ENCODE measurements around the gene STOM.

STOM gene

DNA sequence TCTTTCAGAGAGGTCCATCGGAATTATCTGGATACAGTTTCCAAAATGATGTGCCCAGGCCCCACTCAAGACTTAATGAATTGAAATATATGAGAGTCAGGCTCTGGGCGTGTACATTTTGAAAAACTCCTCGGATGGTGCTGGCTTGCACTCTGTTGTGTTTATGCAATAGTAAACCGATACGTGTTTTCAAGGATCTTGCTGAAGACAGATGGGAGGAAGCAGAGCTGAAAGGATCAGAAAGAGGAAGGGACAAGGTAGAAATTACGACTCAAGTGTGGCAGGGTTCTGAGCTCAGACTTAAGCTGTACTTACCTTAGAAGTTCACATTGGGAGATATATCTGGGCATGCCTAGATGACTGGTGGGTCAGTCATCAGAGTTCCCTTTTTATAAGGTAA, 13.7 kb upstream of the STOM start:
- H3K4me3 ChIP-seq (ENCODE audit: low read length), result no peak overlapping the region
- TF ChIP-seq ZNF274 (IDR thresholded peaks at IDR 0.05; ENCODE audit: low read depth, low read length), result no peak

DNA sequence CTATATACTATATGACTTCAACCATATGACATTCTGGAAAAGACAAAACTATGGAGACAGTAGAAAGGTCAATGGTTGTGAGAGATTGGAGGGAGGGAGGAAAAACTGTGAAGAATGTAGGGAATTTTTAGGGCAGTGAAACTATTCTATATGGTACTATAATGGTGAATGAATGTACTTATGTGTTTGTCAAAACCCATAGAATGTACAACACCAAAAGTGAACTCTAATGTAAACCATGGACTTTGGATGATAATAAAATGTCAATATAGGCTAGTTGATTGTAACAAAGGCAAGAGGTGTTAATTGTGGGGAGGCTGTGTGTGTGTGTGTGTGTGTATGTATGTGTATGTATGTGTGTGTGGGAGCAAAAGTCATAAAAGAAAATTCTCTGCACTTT, 10.8 kb upstream of the STOM start:
- H3K4me3 ChIP-seq (ENCODE audit: low read length), result no peak overlapping the region
- no peak for TF ChIP-seq ZNF274 (IDR thresholded peaks at IDR 0.05; ENCODE audit: low read depth, low read length)

DNA sequence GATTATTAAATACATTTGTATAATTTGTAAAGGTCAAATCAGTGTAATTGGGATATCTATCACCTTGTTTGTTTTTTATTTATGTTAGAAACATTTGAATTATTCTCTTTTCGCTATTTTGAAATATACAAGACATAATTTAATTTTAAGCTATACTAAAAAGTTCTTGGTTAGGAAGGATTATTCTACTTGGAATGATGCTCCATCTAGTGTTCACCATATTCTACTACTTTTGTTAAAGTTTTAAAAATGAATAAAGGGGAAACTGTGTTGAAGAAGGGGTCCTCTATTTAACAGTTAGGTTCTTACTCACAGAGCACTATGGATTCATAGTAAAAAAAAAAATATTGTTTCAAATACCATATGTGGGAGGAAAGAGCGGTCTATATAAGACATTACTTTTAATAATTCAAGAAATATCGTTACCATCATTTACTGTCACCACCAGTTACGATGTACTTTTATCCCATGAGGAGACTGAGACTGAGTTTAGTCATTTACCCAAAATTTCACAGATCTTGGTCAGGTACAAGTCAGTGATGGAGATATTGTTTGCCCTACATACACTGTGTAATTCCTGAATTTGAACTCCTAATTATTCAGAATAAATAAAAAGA, 6.3 kb upstream of the STOM start:
- no peak overlapping the region for H3K4me3 ChIP-seq (ENCODE audit: low read length)
- TF ChIP-seq ZNF274 (IDR thresholded peaks at IDR 0.05; ENCODE audit: low read depth, low read length), result no peak

DNA sequence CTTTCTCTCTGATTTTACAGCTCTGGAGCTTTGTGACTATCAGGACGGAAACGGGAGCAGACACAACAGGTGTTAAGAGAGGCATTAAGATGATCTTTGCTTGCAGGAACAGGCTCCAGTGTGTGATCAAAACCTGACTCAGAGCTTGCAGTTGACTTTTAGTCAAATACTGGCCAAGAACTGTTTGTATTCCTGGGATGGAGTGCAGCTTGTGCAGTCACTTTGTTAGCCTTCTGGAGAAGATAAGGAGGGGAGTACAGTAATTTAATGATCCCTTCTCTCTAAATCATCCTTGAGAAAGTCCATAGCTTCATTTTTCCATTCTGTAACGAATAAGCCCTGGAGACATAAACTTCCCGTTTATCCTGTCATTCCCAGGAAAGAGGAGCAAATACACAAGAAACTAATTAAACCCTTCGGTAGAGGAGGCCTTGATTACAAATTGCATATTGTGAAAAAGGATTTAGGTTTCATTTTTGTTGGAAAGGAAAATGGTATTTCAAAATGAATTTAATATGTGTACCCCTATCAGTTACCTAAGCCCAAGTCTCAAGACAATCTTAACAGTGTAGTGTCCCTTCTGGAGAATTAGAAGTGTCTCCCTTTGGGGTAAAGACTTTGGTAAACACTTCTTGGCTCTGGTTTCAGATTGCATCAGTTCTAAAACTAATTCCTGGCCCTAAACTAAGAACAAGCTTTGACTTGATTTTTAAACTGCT, 3.1 kb upstream of the STOM start:
- TF ChIP-seq ZNF274 (IDR thresholded peaks at IDR 0.05; ENCODE audit: low read depth, low read length), result no peak
- no peak overlapping the region for H3K4me3 ChIP-seq (ENCODE audit: low read length)

DNA sequence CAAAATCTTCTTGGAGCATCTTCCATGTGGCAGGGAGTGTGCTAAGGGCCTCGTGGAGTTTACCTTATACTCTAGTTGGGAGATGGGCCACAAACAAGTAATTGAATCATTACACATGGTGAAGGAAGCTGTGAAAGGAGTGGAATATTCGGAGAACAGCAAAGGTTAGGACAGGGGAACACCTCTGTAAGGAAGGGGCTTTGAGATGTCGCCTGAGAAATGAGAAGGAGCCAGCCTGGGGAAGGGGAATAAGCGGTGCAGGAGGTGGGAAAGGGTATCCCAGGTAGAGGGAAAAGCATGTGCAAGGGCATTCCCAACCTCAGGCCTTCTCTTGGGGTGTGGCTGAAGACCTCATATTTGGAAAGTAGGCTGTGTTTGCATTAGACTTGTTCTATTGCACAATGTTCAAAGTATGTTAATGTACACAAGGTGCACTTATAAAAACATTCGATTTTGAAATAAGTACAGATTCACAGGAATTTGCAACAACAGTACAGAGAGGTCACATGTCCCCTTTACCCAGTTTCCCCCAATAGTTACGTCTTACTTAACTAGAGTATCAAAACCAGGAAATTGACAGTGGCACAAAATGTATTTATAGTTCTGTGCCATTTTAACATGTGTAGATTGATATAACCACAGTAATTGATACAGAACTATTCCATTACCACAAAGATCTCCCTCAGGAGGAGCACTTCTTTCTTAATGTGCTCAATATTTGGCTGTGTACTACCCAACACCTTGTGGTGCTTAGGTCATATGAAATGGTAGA, 2.4 kb upstream of the STOM start:
- H3K4me3 ChIP-seq (ENCODE audit: low read length), result no peak overlapping the region
- no peak for TF ChIP-seq ZNF274 (IDR thresholded peaks at IDR 0.05; ENCODE audit: low read depth, low read length)

DNA sequence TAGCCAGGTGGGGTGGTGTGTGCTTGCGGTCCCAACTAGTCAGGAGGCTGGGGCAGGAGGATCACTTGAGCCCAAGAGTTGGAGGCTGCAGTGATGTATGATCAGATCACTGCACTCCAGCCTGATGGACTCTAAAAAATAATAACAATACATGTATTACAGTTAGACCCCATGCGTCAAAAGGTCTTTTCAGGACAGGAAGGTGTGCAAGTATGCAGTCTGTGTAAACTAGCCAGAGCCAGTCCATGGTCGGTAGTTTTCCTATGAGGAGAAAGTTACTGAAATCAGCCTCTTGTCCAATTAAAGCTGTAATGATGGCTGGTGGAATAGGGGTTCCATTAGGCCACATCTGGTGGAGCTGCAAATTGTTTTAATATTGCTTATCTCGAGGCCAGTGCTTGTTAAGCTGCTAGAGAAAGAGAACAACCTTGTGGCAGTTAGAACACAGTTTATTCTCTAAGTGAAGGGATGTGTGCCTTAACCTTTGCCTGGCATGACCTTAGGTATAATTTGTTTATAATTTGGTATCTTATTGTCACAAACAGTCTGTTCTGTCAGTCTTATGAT, 1.5 kb upstream of the STOM start:
- no peak for TF ChIP-seq ZNF274 (IDR thresholded peaks at IDR 0.05; ENCODE audit: low read depth, low read length)
- H3K4me3 ChIP-seq (ENCODE audit: low read length), result no peak overlapping the region

DNA sequence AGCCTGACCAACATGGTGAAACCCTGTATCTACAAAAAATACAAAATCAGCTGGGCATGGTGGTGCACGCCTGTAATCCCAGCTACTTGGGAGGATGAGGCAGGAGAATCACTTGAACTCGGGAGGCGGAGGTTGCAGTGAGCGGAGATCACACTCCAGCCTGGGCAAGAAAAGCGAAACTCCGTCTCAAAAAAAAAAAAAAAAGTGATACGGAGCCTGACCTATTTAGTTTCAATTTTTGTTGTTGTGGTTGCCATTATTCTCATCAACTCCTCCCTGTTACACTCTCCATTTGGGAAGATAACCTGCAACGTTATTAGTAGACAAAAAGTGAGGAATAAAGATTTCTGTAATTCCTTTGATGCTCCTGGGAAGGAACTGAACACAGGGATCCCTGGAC, 1.3 kb downstream of the STOM start:
- peak overlapping the region; percentile 76; the same call in 1 of the 2 replicates for H3K4me3 ChIP-seq (ENCODE audit: low read length)
- TF ChIP-seq ZNF274 (IDR thresholded peaks at IDR 0.05; ENCODE audit: low read depth, low read length), result no peak

DNA sequence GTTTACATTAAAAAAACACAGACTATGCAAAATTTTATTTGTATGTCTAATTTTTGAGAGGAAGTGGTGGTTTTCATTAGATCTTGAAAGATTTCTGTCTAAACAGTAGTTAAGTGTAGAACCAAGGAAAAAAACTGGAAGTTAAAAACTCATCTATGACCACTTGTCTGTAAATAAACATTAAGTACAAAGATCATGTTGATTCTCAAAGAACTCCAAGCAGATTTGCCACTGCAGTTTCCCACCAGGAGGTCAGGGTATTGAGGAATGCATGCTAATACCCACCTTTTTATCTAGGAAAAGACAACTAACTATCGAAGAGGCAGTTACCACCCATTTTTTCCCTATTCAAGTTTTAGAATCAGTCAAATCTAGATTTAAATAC, 1.9 kb downstream of the STOM start:
- no peak for TF ChIP-seq ZNF274 (IDR thresholded peaks at IDR 0.05; ENCODE audit: low read depth, low read length)
- H3K4me3 ChIP-seq (ENCODE audit: low read length), result no peak overlapping the region

DNA sequence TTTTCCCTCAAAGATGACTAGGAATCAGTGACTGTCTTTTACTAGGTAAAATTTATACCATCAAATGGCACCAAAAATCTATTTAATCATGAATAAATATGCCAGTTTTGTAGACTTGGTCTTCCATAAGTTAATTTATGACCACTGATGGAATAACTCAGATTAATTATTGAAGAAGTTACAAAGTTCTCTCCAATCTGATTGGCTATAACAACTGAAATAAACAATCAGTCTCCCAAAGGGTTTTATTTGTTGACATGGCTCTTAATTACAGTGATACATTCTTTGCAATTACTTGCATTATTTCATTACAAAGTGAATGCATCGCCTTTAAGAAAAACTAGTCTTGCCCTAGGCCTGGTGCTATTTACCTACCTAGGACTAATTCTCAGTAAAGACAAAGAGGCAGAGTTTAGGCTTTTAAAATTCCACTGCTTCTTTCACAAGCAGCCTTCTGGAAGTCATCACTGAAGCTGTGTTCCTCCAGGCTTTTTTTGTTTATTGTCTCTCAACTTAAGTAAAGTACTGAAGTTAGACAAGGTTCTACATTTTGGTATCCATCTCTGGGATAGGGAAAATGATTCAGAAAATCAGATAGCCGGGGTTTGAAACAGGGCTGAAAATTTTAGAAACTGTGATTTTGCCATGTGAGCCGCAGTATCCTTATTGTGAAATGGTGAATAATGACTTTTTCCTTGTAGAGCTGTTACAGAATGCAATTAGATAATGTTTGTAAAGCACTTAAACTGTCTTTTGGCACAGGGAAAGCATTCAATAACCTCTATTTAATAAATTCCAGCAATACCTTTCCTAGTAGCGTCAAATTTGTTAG, 2.5 kb downstream of the STOM start:
- no peak overlapping the region for H3K4me3 ChIP-seq (ENCODE audit: low read length)
- TF ChIP-seq ZNF274 (IDR thresholded peaks at IDR 0.05; ENCODE audit: low read depth, low read length), result no peak

DNA sequence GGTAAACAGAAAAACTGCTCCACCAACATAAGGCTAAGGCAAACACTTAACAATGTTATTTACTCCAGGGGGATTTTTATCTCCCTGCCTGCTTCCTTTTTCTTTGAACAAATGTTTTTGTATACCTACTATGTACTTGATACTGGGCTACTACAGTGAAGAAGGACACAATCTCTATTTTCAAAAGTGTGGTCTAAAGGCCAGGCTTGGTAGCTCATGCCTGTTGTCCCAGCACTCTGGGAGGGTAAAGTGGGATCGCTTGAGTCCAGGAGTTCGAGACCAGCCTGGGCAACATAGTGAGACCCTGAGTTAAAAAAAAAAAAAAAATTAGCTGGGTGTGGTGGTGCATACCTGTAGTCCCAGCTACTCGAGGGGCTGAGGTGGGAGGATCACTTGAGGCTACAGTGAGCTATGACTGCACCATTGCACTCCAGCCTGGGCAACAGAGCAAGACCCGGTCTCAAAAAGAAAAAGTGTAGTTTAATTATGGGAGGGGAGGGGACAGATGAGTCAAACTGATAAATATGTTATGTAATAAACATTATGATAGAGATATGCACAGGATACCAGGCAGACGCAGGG, 3.3 kb downstream of the STOM start:
- H3K4me3 ChIP-seq (ENCODE audit: low read length), result no peak overlapping the region
- TF ChIP-seq ZNF274 (IDR thresholded peaks at IDR 0.05; ENCODE audit: low read depth, low read length), result no peak

DNA sequence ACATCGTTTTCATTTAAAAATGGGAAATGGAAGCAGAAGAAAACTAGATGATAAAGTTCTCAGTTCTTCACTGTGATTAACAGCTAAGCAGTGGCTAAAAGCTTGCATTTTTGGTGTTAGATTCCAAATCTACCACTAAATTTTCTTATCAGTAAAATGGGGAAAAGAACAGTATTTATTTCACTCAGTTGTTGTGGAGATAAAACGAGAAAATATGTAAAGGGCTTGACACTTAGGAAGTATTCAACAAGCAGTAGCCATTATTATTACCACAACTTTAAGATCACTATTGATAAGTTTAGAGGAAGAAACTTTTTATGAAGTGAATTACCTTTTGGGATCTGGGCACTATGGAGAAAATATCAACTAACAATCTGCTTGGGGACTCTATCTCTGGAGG, 4.5 kb downstream of the STOM start:
- no peak for TF ChIP-seq ZNF274 (IDR thresholded peaks at IDR 0.05; ENCODE audit: low read depth, low read length)
- H3K4me3 ChIP-seq (ENCODE audit: low read length), result no peak overlapping the region

DNA sequence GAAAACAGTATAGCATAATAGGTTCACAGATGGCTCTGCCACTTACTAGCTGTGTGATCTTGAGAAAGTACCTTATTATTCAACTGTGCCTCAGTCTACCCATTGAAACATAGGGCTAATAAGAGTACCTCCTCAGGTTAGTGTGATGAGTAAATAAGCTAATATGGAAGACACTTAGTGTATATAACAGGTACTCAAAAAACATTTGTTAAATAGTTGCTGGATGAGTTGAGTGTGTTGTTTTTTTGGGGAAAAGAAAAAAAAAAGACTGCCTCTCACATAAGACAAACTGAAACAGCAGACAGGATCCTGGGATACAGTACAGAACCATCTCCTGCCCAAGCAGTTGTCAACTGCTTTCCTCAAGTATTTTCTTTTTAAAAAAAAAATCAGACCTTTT, 5.2 kb downstream of the STOM start:
- TF ChIP-seq ZNF274 (IDR thresholded peaks at IDR 0.05; ENCODE audit: low read depth, low read length), result no peak
- H3K4me3 ChIP-seq (ENCODE audit: low read length), result no peak overlapping the region

DNA sequence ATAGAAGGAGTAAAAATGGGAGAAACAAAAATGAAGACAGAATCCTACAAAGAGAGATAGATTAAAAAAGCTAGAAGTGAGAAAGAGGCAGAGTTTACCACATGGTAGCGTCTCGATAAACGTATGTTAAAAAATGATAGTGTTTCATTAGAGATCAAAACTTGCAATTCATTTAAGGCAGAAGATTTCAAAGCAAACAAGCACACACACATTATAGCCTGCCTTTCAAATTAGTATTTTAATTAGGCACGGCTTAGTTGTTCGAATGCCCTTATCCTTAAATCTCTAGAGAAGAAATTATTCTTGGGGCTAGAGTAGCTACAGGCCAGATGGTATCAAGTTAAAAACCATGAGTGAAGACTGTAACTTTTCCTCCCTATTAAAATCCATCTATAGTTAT, 6.0 kb downstream of the STOM start:
- no peak for TF ChIP-seq ZNF274 (IDR thresholded peaks at IDR 0.05; ENCODE audit: low read depth, low read length)

DNA sequence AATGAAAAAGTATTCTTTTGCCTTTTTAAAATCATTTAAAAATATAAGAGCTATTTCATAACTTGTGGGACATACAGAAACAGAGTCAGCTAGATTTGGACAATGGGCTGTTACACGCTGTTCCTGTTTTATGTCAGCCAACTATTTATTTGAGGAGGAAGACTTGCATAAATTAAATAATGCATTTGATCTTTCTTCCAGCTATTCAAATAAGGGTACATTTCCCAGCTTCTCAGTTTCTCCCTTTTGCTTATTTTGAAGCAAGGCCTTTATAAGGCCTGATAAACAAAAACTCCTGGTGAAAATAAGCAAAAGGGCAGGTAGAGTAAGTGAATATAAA, 6.5 kb downstream of the STOM start:
- TF ChIP-seq ZNF274 (IDR thresholded peaks at IDR 0.05; ENCODE audit: low read depth, low read length), result no peak
- H3K4me3 ChIP-seq (ENCODE audit: low read length), result no peak overlapping the region

More for the DNA sequence above, 6.0 kb downstream of the STOM start:
- no peak overlapping the region for H3K4me3 ChIP-seq (ENCODE audit: low read length)
